IPS DF 6.9 (cell line): Measurements from ENCODE around the gene CHRNG.

Experiments
- DNase-seq: peaks from one replicate; pipeline ENCODE4 v3.0.0-alpha.2; 2013; ENCODE audit warnings: low read depth, low spot score
- H3K27ac ChIP-seq: one replicate; pipeline ENCODE4 v1.5.1; 2013; ENCODE audit warnings: low read length, control low read depth
- H3K27me3 ChIP-seq: 2 replicates; pipeline ENCODE4 v1.6.1; 2013; ENCODE audit warnings: mild to moderate bottlenecking, low read length; ENCODE audit not compliant: control insufficient read depth, insufficient read depth
- H3K36me3 ChIP-seq: 2 replicates; pipeline ENCODE4 v1.6.1; 2013; ENCODE audit warnings: low read length; ENCODE audit not compliant: control insufficient read depth, insufficient read depth
- H3K4me1 ChIP-seq: 2 replicates; pipeline ENCODE4 v1.6.1; 2013; ENCODE audit warnings: low read length; ENCODE audit not compliant: control insufficient read depth, insufficient read depth
- H3K4me3 ChIP-seq: 2 replicates; pipeline ENCODE4 v1.5.1; 2013; ENCODE audit warnings: mild to moderate bottlenecking, low read length
- H3K9me3 ChIP-seq: 2 replicates; pipeline ENCODE4 v1.6.1; 2013; ENCODE audit warnings: low read length, inconsistent platforms; ENCODE audit not compliant: control insufficient read depth, insufficient read depth
- WGBS: extraction: QIAGEN DNeasy Blood & Tissue Kit; methylation state at CpG from one replicate; pipeline ENCODE4 v1.1.7; 2013; ENCODE audit warnings: mixed read lengths, missing lambda C conversion rate; ENCODE audit not compliant: insufficient read length, insufficient coverage; 5-methylcytosine and 5-hydroxymethylcytosine counted together

The CHRNG gene

GRCh38 chr2:232537079-232537478 lies 2.4 kb upstream of the CHRNG start:
- H3K4me3 ChIP-seq: no peak overlapping the region
- H3K4me1 ChIP-seq: peaks cover 6% of the 10 kb centered on the region
- no CpG with 5 or more reads among the region's 5 CpGs for WGBS
- H3K27ac ChIP-seq: no peak overlapping the region
- H3K27me3 ChIP-seq: no peaks in the 10 kb centered on the region
- no peak for DNase-seq
- H3K36me3 ChIP-seq: no peaks in the 10 kb centered on the region
- no peaks in the 10 kb centered on the region; the same call in 1 of the 2 replicates for H3K9me3 ChIP-seq

GRCh38 chr2:232537499-232537898 lies 2.0 kb upstream of the CHRNG start:
- WGBS: no CpG with 5 or more reads among the region's 4 CpGs
- H3K4me1 ChIP-seq: peaks cover 6% of the 10 kb centered on the region
- no peak overlapping the region for H3K27ac ChIP-seq
- no peaks in the 10 kb centered on the region; the same call in 1 of the 2 replicates for H3K9me3 ChIP-seq
- H3K36me3 ChIP-seq: no peaks in the 10 kb centered on the region
- DNase-seq: no peak
- H3K27me3 ChIP-seq: no peaks in the 10 kb centered on the region
- H3K4me3 ChIP-seq: no peak overlapping the region

- H3K27me3 ChIP-seq: no peaks in the 10 kb centered on the region
- peaks cover 6% of the 10 kb centered on the region for H3K4me1 ChIP-seq
- H3K27ac ChIP-seq: no peak overlapping the region
- no peak overlapping the region for H3K4me3 ChIP-seq
- no peaks in the 10 kb centered on the region; the same call in 1 of the 2 replicates for H3K9me3 ChIP-seq
- no peak for DNase-seq
- no CpG with 5 or more reads among the region's 4 CpGs for WGBS
- no peaks in the 10 kb centered on the region for H3K36me3 ChIP-seq
These were observed 821 bp upstream of the CHRNG start for GRCh38 chr2:232538671-232539070.

GRCh38 chr2:232540441-232541041 lies 1.0 kb downstream of the CHRNG start:
- Histone ChIP-seq H3K27ac (no peak overlapping the region), H3K4me1 (peaks cover 6% of the 10 kb centered on the region), H3K36me3 (no peaks in the 10 kb centered on the region), H3K27me3 (no peaks in the 10 kb centered on the region), H3K9me3 (no peaks in the 10 kb centered on the region; the same call in 1 of the 2 replicates), H3K4me3 (no peak overlapping the region)
- DNase-seq: no peak
- no CpG with 5 or more reads among the region's 17 CpGs for WGBS

- no CpG with 5 or more reads among the region's 19 CpGs for WGBS
- Histone ChIP-seq H3K36me3 (no peaks in the 10 kb centered on the region), H3K4me3 (no peak overlapping the region), H3K27ac (no peak overlapping the region), H3K4me1 (peaks cover 6% of the 10 kb centered on the region), H3K9me3 (no peaks in the 10 kb centered on the region; the same call in 1 of the 2 replicates), H3K27me3 (no peaks in the 10 kb centered on the region)
- DNase-seq: no peak
These were observed 1.9 kb downstream of the CHRNG start for GRCh38 chr2:232541195-232541960.

GRCh38 chr2:232541961-232542714 lies 2.6 kb downstream of the CHRNG start:
- H3K9me3 ChIP-seq: no peaks in the 10 kb centered on the region
- WGBS: no CpG with 5 or more reads among the region's 9 CpGs
- H3K4me3 ChIP-seq: no peak overlapping the region
- DNase-seq: no peak
- peaks cover 6% of the 10 kb centered on the region for H3K4me1 ChIP-seq
- H3K27me3 ChIP-seq: no peaks in the 10 kb centered on the region
- H3K27ac ChIP-seq: no peak overlapping the region
- no peaks in the 10 kb centered on the region for H3K36me3 ChIP-seq

- no peak for DNase-seq
- Histone ChIP-seq H3K27me3 (no peaks in the 10 kb centered on the region), H3K4me1 (peaks cover 6% of the 10 kb centered on the region), H3K36me3 (no peaks in the 10 kb centered on the region), H3K9me3 (no peaks in the 10 kb centered on the region), H3K4me3 (no peak overlapping the region), H3K27ac (no peak overlapping the region)
- no CpG with 5 or more reads among the region's 20 CpGs for WGBS
These were observed 3.4 kb downstream of the CHRNG start for GRCh38 chr2:232542715-232543467.

GRCh38 chr2:232543491-232543890 lies 4.0 kb downstream of the CHRNG start:
- no peak for DNase-seq
- no peaks in the 10 kb centered on the region for H3K9me3 ChIP-seq
- WGBS: no CpG with 5 or more reads among the region's 14 CpGs
- H3K4me1 ChIP-seq: peaks cover 6% of the 10 kb centered on the region
- no peaks in the 10 kb centered on the region for H3K27me3 ChIP-seq
- no peaks in the 10 kb centered on the region for H3K36me3 ChIP-seq
- no peak overlapping the region for H3K4me3 ChIP-seq
- H3K27ac ChIP-seq: no peak overlapping the region

- H3K4me1 ChIP-seq: peaks cover 6% of the 10 kb centered on the region
- H3K9me3 ChIP-seq: no peaks in the 10 kb centered on the region
- no peak overlapping the region for H3K4me3 ChIP-seq
- no peak overlapping the region for H3K27ac ChIP-seq
- no peak for DNase-seq
- no peaks in the 10 kb centered on the region for H3K36me3 ChIP-seq
- WGBS: no CpG with 5 or more reads among the region's 19 CpGs
- H3K27me3 ChIP-seq: no peaks in the 10 kb centered on the region
These were observed 4.6 kb downstream of the CHRNG start for GRCh38 chr2:232543928-232544631.
